IPS-NIHi11 (cell line): Measurements from ENCODE around the gene SPTB.

ENCODE experiments used
- DNase-seq: peaks from one replicate; pipeline ENCODE4 v3.0.0; 2012; ENCODE audit warnings: mixed read lengths, low spot score

Gene SPTB

GRCh38 chr14:64885559-64885958 lies 5.9 kb upstream of the SPTB start:
- DNase-seq: no peak

GRCh38 chr14:64880221-64881121 lies 764 bp upstream of the SPTB start:
- DNase-seq: peak; percentile 88

- peak; percentile 29 for DNase-seq
These were observed 671 bp downstream of the SPTB start for GRCh38 chr14:64878837-64879634.

GRCh38 chr14:64877846-64878245 lies 1.9 kb downstream of the SPTB start:
- DNase-seq: no peak

- no peak for DNase-seq
These were observed 4.4 kb downstream of the SPTB start for GRCh38 chr14:64875350-64875749.

- DNase-seq: no peak
These were observed 6.0 kb downstream of the SPTB start for GRCh38 chr14:64873506-64874219.

GRCh38 chr14:64871344-64871743 lies 8.4 kb downstream of the SPTB start:
- DNase-seq: no peak

- DNase-seq: no peak
These were observed 9.5 kb downstream of the SPTB start for GRCh38 chr14:64870160-64870559.

GRCh38 chr14:64868841-64869240 lies 10.9 kb downstream of the SPTB start:
- no peak for DNase-seq

GRCh38 chr14:64868379-64868778 lies 11.3 kb downstream of the SPTB start:
- no peak for DNase-seq

GRCh38 chr14:64867182-64867581 lies 12.5 kb downstream of the SPTB start:
- DNase-seq: no peak

- DNase-seq: no peak
These were observed 13.7 kb downstream of the SPTB start for GRCh38 chr14:64865992-64866391.

- DNase-seq: no peak
These were observed 14.6 kb downstream of the SPTB start for GRCh38 chr14:64865109-64865508.

GRCh38 chr14:64864258-64864657 lies 15.4 kb downstream of the SPTB start:
- no peak for DNase-seq

GRCh38 chr14:64861916-64862315 lies 17.8 kb downstream of the SPTB start:
- peak; percentile 16 for DNase-seq

- no peak for DNase-seq
These were observed 19.7 kb downstream of the SPTB start for GRCh38 chr14:64860039-64860438.

GRCh38 chr14:64857979-64858744 lies 21.5 kb downstream of the SPTB start:
- peak; percentile 20 for DNase-seq

GRCh38 chr14:64856529-64857445 lies 22.9 kb downstream of the SPTB start:
- no peak for DNase-seq

GRCh38 chr14:64855721-64856528 lies 23.8 kb downstream of the SPTB start:
- DNase-seq: no peak
